Measurements from ENCODE around the gene HIVEP1.

DNA sequence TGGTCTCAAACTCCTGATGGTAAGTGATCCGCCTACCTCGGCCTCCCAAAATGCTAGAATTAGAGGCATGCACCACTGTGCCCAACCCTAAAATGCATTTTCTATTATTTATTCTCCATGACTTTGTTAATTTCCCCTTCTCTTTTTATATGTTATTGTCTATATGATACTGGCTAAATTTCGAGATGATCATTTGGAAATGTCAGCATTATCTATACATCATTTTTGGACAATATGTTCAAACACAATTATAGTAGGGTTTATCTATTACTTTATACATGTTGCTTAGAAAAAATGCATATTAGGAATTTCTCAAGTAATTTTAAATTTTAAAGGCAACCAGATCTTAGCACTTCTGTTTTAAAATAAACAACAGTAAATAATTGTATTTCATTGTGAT is 34.4 kb upstream of the HIVEP1 start:
- TF ChIP-seq, protein P1, sequence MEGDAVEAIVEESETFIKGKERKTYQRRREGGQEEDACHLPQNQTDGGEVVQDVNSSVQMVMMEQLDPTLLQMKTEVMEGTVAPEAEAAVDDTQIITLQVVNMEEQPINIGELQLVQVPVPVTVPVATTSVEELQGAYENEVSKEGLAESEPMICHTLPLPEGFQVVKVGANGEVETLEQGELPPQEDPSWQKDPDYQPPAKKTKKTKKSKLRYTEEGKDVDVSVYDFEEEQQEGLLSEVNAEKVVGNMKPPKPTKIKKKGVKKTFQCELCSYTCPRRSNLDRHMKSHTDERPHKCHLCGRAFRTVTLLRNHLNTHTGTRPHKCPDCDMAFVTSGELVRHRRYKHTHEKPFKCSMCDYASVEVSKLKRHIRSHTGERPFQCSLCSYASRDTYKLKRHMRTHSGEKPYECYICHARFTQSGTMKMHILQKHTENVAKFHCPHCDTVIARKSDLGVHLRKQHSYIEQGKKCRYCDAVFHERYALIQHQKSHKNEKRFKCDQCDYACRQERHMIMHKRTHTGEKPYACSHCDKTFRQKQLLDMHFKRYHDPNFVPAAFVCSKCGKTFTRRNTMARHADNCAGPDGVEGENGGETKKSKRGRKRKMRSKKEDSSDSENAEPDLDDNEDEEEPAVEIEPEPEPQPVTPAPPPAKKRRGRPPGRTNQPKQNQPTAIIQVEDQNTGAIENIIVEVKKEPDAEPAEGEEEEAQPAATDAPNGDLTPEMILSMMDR (IDR thresholded peaks at IDR 0.05; ENCODE audit: low read depth, low read length): no peak
- no peak for TF ChIP-seq EZH2phosphoT487 (IDR thresholded peaks at IDR 0.05; ENCODE audit: low read depth)
